PC-9 (cell line): ENCODE results near the gene RAB3IL1. TPM values are rescaled to one million over a fixed set of nuclear protein-coding genes. Genes with fewer than 3 reads are reported as not detected.

ENCODE experiments used
- BruUV-seq: library from RNA; stranded (reverse); fragments of 400-500 nt; replicated peaks from 2 replicates; lab custom pipeline; 2021; lab: Mats Ljungman, UMichigan
- CTCF ChIA-PET: fragments of 300-600 bp; sonication (Branson Sonifier 250); formaldehyde crosslinking; loops from one replicate; lab custom pipeline; 2022; ENCODE audit warnings: antibody characterized with exemption; lab: Charles Lee
- POLR2A ChIA-PET: fragments of 300-600 bp; sonication (Branson Sonifier 250); formaldehyde crosslinking; loops from one replicate; lab custom pipeline; 2022; ENCODE audit warnings: antibody characterized with exemption; ENCODE audit not compliant: unreplicated experiment; lab: Charles Lee
- DNase-seq, 2 experiments: peaks; one replicate each; pipeline versions ENCODE4 v3.0.0 to v3.0.0-alpha.2; 2015 to 2022; ENCODE audit warnings: mixed read lengths in 1 of 2
- H2AFZ ChIP-seq: fragments of 200-600 bp; sonication (generic); 2 replicates; pipeline ENCODE4 v1.8.1; 2017; ENCODE audit warnings: antibody characterized with exemption
- H3F3A ChIP-seq: fragments of 200-600 bp; sonication (generic); 2 replicates; pipeline ENCODE4 v1.8.1; 2017; ENCODE audit warnings: antibody characterized with exemption, mild to moderate bottlenecking, low read depth; ENCODE audit not compliant: insufficient read depth
- H3K27ac ChIP-seq: fragments of 200-600 bp; sonication (generic); 2 replicates; pipeline ENCODE4 v1.6.1; 2016; ENCODE audit warnings: mixed run types
- H3K27me3 ChIP-seq: fragments of 200-600 bp; sonication (generic); 2 replicates; pipeline ENCODE4 v1.6.1; 2016; ENCODE audit warnings: low read depth, mixed run types; ENCODE audit not compliant: insufficient read depth
- H3K36me3 ChIP-seq: fragments of 200-600 bp; sonication (generic); 2 replicates; pipeline ENCODE4 v1.6.1; 2016; ENCODE audit warnings: low read depth, mixed run types
- H3K4me1 ChIP-seq: fragments of 200-600 bp; sonication (generic); replicated peaks from 2 replicates; pipeline ENCODE4 v1.6.1; 2016; ENCODE audit warnings: mixed run types; ENCODE audit not compliant: insufficient read depth
- H3K4me2 ChIP-seq: fragments of 200-600 bp; sonication (generic); 2 replicates; pipeline ENCODE4 v1.6.1; 2017; ENCODE audit warnings: mixed run types
- H3K4me3 ChIP-seq: fragments of 200-600 bp; sonication (generic); 2 replicates; pipeline ENCODE4 v1.6.1; 2016; ENCODE audit warnings: mixed run types
- H3K79me2 ChIP-seq: fragments of 200-600 bp; sonication (generic); 2 replicates; pipeline ENCODE4 v1.6.1; 2017; ENCODE audit warnings: low read depth, mixed run types
- H3K9me2 ChIP-seq: fragments of 200-600 bp; sonication (generic); 2 replicates; pipeline ENCODE4 v1.8.1; 2017; ENCODE audit warnings: mild to moderate bottlenecking; ENCODE audit not compliant: insufficient read depth
- H3K9me3 ChIP-seq: fragments of 200-600 bp; sonication (generic); 2 replicates; pipeline ENCODE4 v1.8.1; 2016; ENCODE audit warnings: low read depth; ENCODE audit not compliant: insufficient read depth
- H4K20me1 ChIP-seq: fragments of 200-600 bp; sonication (generic); 2 replicates; pipeline ENCODE4 v1.8.1; 2017; ENCODE audit not compliant: insufficient read depth
- EZH2 ChIP-seq: fragments of 200-600 bp; sonication (generic); IDR thresholded peaks from 2 replicates; pipeline ENCODE4 v1.8.0; 2017; ENCODE audit warnings: antibody characterized with exemption, low read depth
- intact Hi-C: fragments of 100-400 bp; cut with micrococcal nuclease; formaldehyde crosslinking; loops from one replicate; pipeline ENCODE4 v1.10.0; 2022; ENCODE audit not compliant: unreplicated experiment
- total RNA-seq: library from RNA; stranded (reverse); gene quantifications from 2 replicates; pipeline ENCODE4 v1.2.3, GENCODE V29; 2021
- TF ChIP-seq, protein P1 (sequence below): fragments of 200-600 bp; sonication (generic); conservative IDR thresholded peaks from 2 replicates; pipeline ENCODE4 v1.6.1; 2017; ENCODE audit warnings: mixed run types, antibody characterized with exemption, mild to moderate bottlenecking, moderate library complexity

The RAB3IL1 gene
- total RNA-seq, 1 experiment from 2014 or later = 4.4 TPM

DNA sequence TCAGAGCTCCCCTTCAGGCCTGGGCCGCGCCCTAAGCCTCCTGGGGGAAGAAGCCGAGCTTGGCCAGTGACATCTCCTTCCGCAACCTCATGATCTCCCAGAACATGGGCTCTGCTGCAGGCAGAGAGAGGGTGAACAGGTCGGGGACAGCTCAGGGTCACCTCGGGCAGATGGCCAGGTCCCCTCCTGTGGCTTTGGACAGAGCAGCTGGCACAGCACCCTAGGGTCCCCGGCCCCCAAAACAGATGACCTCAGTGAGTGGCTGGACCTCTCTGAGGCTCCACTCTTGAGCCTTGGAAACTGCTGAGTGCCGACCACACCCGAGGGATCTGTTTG is 19.2 kb downstream of the RAB3IL1 start:
- no peaks in the 10 kb centered on the region for H3K36me3 ChIP-seq
- H3K27me3 ChIP-seq = no peaks in the 10 kb centered on the region
- H3F3A ChIP-seq = no peaks in the 10 kb centered on the region; the same call in 1 of the 2 replicates
- no peak overlapping the region for H3K4me3 ChIP-seq
- ChIA-PET CTCF (interaction anchor here (0.6 to 2.5 kb wide), 15 partner anchors 12 to 739 kb away, joined by 3 to 36 read pairs (median 5); no protein-coding TSS in a partner anchor), POLR2A (interaction anchor here (0.5 kb wide), 1 partner anchor 27 kb away, joined by 3 read pairs; no protein-coding TSS in a partner anchor)
- no peak overlapping the region for H3K27ac ChIP-seq
- no peaks in the 10 kb centered on the region for H4K20me1 ChIP-seq
- TF ChIP-seq EZH2 = no peak
- TF ChIP-seq, protein P1, sequence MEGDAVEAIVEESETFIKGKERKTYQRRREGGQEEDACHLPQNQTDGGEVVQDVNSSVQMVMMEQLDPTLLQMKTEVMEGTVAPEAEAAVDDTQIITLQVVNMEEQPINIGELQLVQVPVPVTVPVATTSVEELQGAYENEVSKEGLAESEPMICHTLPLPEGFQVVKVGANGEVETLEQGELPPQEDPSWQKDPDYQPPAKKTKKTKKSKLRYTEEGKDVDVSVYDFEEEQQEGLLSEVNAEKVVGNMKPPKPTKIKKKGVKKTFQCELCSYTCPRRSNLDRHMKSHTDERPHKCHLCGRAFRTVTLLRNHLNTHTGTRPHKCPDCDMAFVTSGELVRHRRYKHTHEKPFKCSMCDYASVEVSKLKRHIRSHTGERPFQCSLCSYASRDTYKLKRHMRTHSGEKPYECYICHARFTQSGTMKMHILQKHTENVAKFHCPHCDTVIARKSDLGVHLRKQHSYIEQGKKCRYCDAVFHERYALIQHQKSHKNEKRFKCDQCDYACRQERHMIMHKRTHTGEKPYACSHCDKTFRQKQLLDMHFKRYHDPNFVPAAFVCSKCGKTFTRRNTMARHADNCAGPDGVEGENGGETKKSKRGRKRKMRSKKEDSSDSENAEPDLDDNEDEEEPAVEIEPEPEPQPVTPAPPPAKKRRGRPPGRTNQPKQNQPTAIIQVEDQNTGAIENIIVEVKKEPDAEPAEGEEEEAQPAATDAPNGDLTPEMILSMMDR = no peak
- no peak for DNase-seq
- no peaks in the 10 kb centered on the region for H3K79me2 ChIP-seq
- intact Hi-C loops = loop anchor here (5.0 kb wide), 1 partner anchor 64 kb away; no protein-coding TSS in a partner anchor
- H3K4me2 ChIP-seq = no peak overlapping the region
- no peaks in the 10 kb centered on the region for H3K9me3 ChIP-seq
- H3K4me1 ChIP-seq = no peaks in the 10 kb centered on the region; the same call in 1 of the 2 replicates
- no peak overlapping the region for H2AFZ ChIP-seq
- H3K9me2 ChIP-seq = no peaks in the 10 kb centered on the region
- BruUV-seq = no TSS peak

DNA sequence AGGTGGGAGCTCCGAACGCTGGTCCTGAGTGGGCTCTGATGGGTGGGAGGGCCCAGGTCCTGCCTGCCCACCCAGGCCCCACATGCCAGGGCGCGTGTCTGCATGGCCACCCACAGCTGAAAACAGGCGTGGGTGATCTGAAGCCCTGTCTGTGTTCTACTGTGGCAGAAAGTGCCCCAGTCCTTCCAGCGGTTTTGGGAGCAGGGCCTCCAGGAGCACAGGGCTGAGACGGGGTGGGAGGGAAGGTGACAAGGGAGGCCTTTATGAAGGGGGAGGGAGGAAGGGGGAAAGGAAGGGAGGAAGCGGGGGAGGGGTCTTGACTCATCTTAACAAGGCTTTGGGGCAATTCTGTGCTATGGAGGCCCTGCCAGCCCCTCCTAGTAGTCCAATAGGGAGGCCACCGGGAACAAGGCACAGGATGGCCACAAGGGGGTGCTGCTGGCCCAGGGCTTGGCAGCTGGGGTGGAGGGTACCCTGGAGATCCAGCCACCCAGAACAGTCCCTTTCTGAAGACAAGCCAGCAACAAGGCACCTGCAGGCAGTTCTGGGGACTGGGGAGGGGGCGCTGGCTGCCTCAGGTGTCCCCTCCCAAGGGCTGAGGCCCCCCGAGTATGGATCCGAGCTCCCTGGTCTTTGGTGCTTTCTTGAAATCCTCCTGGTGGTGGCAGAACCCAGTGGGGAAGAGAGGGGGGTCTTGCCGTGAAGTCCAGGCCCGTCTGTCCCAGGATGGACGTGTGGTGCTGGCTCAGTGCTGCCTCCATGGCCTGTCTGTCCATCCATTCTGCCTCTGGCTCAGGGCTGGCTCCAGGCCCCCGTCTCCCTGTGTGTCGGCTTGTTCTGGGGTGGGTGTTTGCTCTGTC is 19.7 kb downstream of the RAB3IL1 start:
- Histone ChIP-seq H2AFZ (no peak overlapping the region), H3K9me3 (no peaks in the 10 kb centered on the region), H3K27me3 (no peaks in the 10 kb centered on the region), H3K4me3 (no peak overlapping the region), H3F3A (peaks cover 4% of the 10 kb centered on the region; the same call in 1 of the 2 replicates), H3K27ac (no peak overlapping the region), H3K4me1 (no peaks in the 10 kb centered on the region; the same call in 1 of the 2 replicates), H3K36me3 (no peaks in the 10 kb centered on the region), H3K4me2 (no peak overlapping the region), H4K20me1 (no peaks in the 10 kb centered on the region), H3K79me2 (no peaks in the 10 kb centered on the region), H3K9me2 (no peaks in the 10 kb centered on the region)
- DNase-seq = peak in 1 of 2 experiments; percentile 79
- TF ChIP-seq EZH2 = no peak
- TF ChIP-seq, protein P1 = peak; percentile 97
- POLR2A ChIA-PET = no interaction called here
- intact Hi-C loops = loop anchor here (5.0 kb wide), 1 partner anchor 65 kb away; no protein-coding TSS in a partner anchor
- no TSS peak for BruUV-seq
- CTCF ChIA-PET = interaction anchor here (0.6 to 2.5 kb wide), 15 partner anchors 11 to 738 kb away, joined by 3 to 36 read pairs (median 5); no protein-coding TSS in a partner anchor

DNA sequence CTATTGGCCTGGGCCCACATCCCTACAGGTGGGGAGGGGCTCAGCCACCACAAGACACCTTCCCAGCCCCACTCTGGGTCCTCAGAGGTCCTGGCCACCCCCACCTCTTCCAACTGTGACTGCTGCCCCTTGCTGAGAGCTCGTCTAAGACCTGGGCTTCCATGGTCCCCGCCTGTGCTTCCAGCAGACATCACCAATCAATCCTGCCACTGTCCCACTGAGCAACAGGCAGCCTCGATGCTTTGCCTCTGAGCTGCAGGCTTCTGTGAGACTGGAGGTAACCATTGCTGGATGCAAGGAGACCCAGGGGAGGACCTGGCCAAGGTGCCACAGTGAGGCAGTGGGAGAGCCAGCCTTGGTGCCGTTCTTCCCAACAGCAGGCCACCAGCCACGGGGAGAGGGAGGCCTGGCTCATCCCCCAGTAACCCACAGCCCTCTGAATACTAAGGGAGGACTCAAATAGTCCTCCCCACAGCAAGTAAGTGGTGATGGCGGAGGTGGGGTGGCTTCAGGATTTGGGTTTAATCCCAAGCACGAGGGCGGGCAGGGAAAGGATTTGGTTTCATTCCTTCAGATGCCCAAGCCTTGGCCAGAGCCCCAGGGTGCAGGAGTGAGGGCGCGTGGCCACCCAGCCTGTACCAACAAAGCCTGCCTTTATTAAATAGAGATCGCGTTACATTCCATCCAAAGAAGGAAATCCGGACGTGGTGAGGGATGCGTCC is 20.5 kb downstream of the RAB3IL1 start:
- Histone ChIP-seq H4K20me1 (no peaks in the 10 kb centered on the region), H3K27ac (no peak overlapping the region), H3K36me3 (no peaks in the 10 kb centered on the region), H3K27me3 (no peaks in the 10 kb centered on the region), H2AFZ (no peak overlapping the region), H3K79me2 (no peaks in the 10 kb centered on the region), H3K9me2 (no peaks in the 10 kb centered on the region), H3K9me3 (no peaks in the 10 kb centered on the region), H3K4me1 (no peaks in the 10 kb centered on the region; the same call in 1 of the 2 replicates), H3F3A (peaks cover 12% of the 10 kb centered on the region), H3K4me3 (no peak overlapping the region), H3K4me2 (no peak overlapping the region)
- TF ChIP-seq, protein P1 = no peak
- BruUV-seq = no TSS peak
- intact Hi-C loops = loop anchor here (5.0 kb wide), 1 partner anchor 65 kb away; no protein-coding TSS in a partner anchor
- CTCF ChIA-PET = interaction anchor here (0.6 to 2.0 kb wide), 4 partner anchors 26 to 211 kb away, joined by 4 to 10 read pairs (median 6); no protein-coding TSS in a partner anchor
- DNase-seq = no peak
- POLR2A ChIA-PET = no interaction called here
